HEK293 (cell line): ENCODE measurements around the gene HOXB13.

ENCODE experiments used
- CTCF ChIA-PET: fragments of 350-600 bp; formaldehyde crosslinking; extraction: SDS; loops from one replicate; lab custom pipeline; 2021; ENCODE audit warnings: antibody characterized with exemption; lab: Yijun Ruan, JAX
- POLR2A ChIA-PET: fragments of 300-600 bp; formaldehyde crosslinking; extraction: SDS; loops from one replicate; lab custom pipeline; 2020; ENCODE audit warnings: antibody characterized with exemption, inconsistent platforms; lab: Yijun Ruan, JAX
- H3K27ac ChIP-seq: fragments of 200-500 bp; sonication (Bioruptor generic); 2 replicates; pipeline ENCODE4 v1.5.1; 2014; ENCODE audit warnings: low read depth, low read length, control low read depth, inconsistent platforms; ENCODE audit errors: extremely low read depth
- H3K36me3 ChIP-seq, 2 experiments: fragments of 200-500 bp in 1 of 2; sonication (Bioruptor generic) in 1 of 2; 1 replicate in 1 of 2; 2 replicates in 1 of 2; pipeline ENCODE4 v1.5.1; 2014 to 2017; ENCODE audit warnings: inconsistent platforms in 2 of 2, low read length in 2 of 2; ENCODE audit not compliant: control insufficient read depth in 2 of 2, insufficient read depth in 1 of 2
- H3K4me1 ChIP-seq: fragments of 200-500 bp; sonication (Bioruptor generic); 2 replicates; pipeline ENCODE4 v1.5.1; 2014; ENCODE audit warnings: mild to moderate bottlenecking, low read length, inconsistent platforms; ENCODE audit not compliant: control insufficient read depth, insufficient read depth
- H3K4me3 ChIP-seq: 2 replicates; pipeline ENCODE4 v1.5.1; 2011; ENCODE audit warnings: low read depth, mild to moderate bottlenecking, control low read depth, low read length, moderate library complexity
- H3K9me3 ChIP-seq: fragments of 200-500 bp; sonication (Bioruptor generic); 2 replicates; pipeline ENCODE4 v1.5.1; 2014; ENCODE audit warnings: low read depth, low read length, inconsistent platforms; ENCODE audit not compliant: control insufficient read depth, insufficient read depth
- HOXA7 ChIP-seq: sonication (generic); formaldehyde crosslinking; IDR thresholded peaks from 2 replicates; pipeline ENCODE4 v1.8.1; 2022; ENCODE audit warnings: missing genetic modification reagents, borderline replicate concordance
- SP7 ChIP-seq: fragments of 450-650 bp; formaldehyde crosslinking; IDR thresholded peaks from 2 replicates; pipeline ENCODE4 v1.5.1; 2016; ENCODE audit warnings: missing biosample characterization, missing genetic modification characterization
- WT1 ChIP-seq: fragments of 450-650 bp; formaldehyde crosslinking; IDR thresholded peaks from 2 replicates; pipeline ENCODE4 v1.5.1; 2016; ENCODE audit warnings: missing biosample characterization, missing genetic modification characterization
- YY1 ChIP-seq: fragments of 450-650 bp; formaldehyde crosslinking; IDR thresholded peaks from 2 replicates; pipeline ENCODE4 v1.5.1; 2018; ENCODE audit warnings: missing biosample characterization, missing genetic modification characterization
- ZBTB49 ChIP-seq: fragments of 450-650 bp; formaldehyde crosslinking; IDR thresholded peaks from 2 replicates; pipeline ENCODE4 v1.5.1; 2016; ENCODE audit warnings: missing biosample characterization, missing genetic modification characterization, low read depth
- ZNF132 ChIP-seq: fragments of 450-650 bp; formaldehyde crosslinking; IDR thresholded peaks from 2 replicates; pipeline ENCODE4 v1.5.1; 2017; ENCODE audit warnings: missing biosample characterization, missing genetic modification characterization, borderline replicate concordance
- ZNF148 ChIP-seq: fragments of 450-650 bp; formaldehyde crosslinking; IDR thresholded peaks from 2 replicates; pipeline ENCODE4 v1.5.0; 2017; ENCODE audit warnings: missing biosample characterization, missing genetic modification characterization, borderline replicate concordance
- ZNF175 ChIP-seq: fragments of 450-650 bp; formaldehyde crosslinking; IDR thresholded peaks from 2 replicates; pipeline ENCODE4 v1.5.1; 2016; ENCODE audit warnings: missing biosample characterization, missing genetic modification characterization
- ZNF184 ChIP-seq: fragments of 450-650 bp; IDR thresholded peaks from 2 replicates; pipeline ENCODE4 v1.5.1; 2018; ENCODE audit warnings: missing biosample characterization, mild to moderate bottlenecking, missing genetic modification characterization
- ZNF23 ChIP-seq: fragments of 450-650 bp; formaldehyde crosslinking; IDR thresholded peaks from 2 replicates; pipeline ENCODE4 v1.5.1; 2016; ENCODE audit warnings: missing biosample characterization, missing genetic modification characterization, borderline replicate concordance
- ZNF26 ChIP-seq: fragments of 450-650 bp; formaldehyde crosslinking; IDR thresholded peaks from 2 replicates; pipeline ENCODE4 v1.5.1; 2016; ENCODE audit warnings: missing biosample characterization, missing genetic modification characterization
- ZNF274 ChIP-seq, 2 experiments: fragments of 200-500 bp in 1 of 2; fragments of 450-650 bp in 1 of 2; sonication (Bioruptor generic) in 1 of 2; formaldehyde crosslinking in 1 of 2; IDR thresholded peaks; 2 replicates each; pipeline versions ENCODE4 v1.5.1 to v1.6.1; 2014 to 2016; ENCODE audit warnings: borderline replicate concordance in 1 of 2, inconsistent platforms in 1 of 2, low read length in 1 of 2, missing biosample characterization in 1 of 2, missing genetic modification characterization in 1 of 2
- ZNF292 ChIP-seq: fragments of 450-650 bp; formaldehyde crosslinking; IDR thresholded peaks from 2 replicates; pipeline ENCODE4 v1.5.1; 2016; ENCODE audit warnings: low read depth, missing biosample characterization, missing genetic modification characterization, borderline replicate concordance
- ZNF394 ChIP-seq: fragments of 450-650 bp; formaldehyde crosslinking; IDR thresholded peaks from 2 replicates; pipeline ENCODE4 v1.5.1; 2016; ENCODE audit warnings: missing biosample characterization, missing genetic modification characterization, mild to moderate bottlenecking, moderate library complexity, borderline replicate concordance
- ZNF488 ChIP-seq: fragments of 450-650 bp; formaldehyde crosslinking; IDR thresholded peaks from 2 replicates; pipeline ENCODE4 v1.5.1; 2016; ENCODE audit warnings: missing biosample characterization, missing genetic modification characterization
- ZNF549 ChIP-seq: fragments of 450-650 bp; IDR thresholded peaks from 2 replicates; pipeline ENCODE4 v1.5.1; 2018; ENCODE audit warnings: missing biosample characterization, missing genetic modification characterization, mild to moderate bottlenecking, inconsistent platforms, moderate library complexity
- ZNF629 ChIP-seq: fragments of 450-650 bp; formaldehyde crosslinking; IDR thresholded peaks from 2 replicates; pipeline ENCODE4 v1.5.1; 2017; ENCODE audit warnings: missing biosample characterization, missing genetic modification characterization
- ZNF639 ChIP-seq: fragments of 450-650 bp; formaldehyde crosslinking; IDR thresholded peaks from 2 replicates; pipeline ENCODE4 v1.5.1; 2016; ENCODE audit warnings: missing biosample characterization, missing genetic modification characterization
- ZSCAN18 ChIP-seq: fragments of 450-650 bp; formaldehyde crosslinking; IDR thresholded peaks from 2 replicates; pipeline ENCODE4 v1.5.1; 2016; ENCODE audit warnings: missing biosample characterization, missing genetic modification characterization
- ZSCAN5A ChIP-seq: fragments of 450-650 bp; formaldehyde crosslinking; IDR thresholded peaks from 2 replicates; pipeline ENCODE4 v1.5.1; 2016; ENCODE audit warnings: missing biosample characterization, missing genetic modification characterization

The HOXB13 gene

GRCh38 chr17:48754500-48755261 lies 26.1 kb upstream of the HOXB13 start:
- POLR2A ChIA-PET = interaction anchor here (0.6 kb wide), 1 partner anchor 41 kb away, joined by 3 read pairs; no protein-coding TSS in a partner anchor
- H3K27ac ChIP-seq = no peak overlapping the region
- no peaks in the 10 kb centered on the region for H3K36me3 ChIP-seq
- CTCF ChIA-PET = interaction anchor here (0.6 kb wide), 1 partner anchor 279 kb away, joined by 3 read pairs; no protein-coding TSS in a partner anchor
- H3K9me3 ChIP-seq = no peaks in the 10 kb centered on the region
- TF ChIP-seq ZSCAN18 (tag by site-specific recombination) (no peak), WT1 (tag by site-specific recombination) (no peak), ZNF23 (no peak), ZNF175 (tag by site-specific recombination) (no peak), SP7 (tag by site-specific recombination) (no peak), ZNF26 (tag by site-specific recombination) (no peak), ZNF488 (no peak), ZNF629 (tag by site-specific recombination) (no peak), ZNF148 (tag by site-specific recombination) (no peak), ZNF184 (tag by site-specific recombination) (no peak), ZNF394 (no peak), ZNF639 (tag by site-specific recombination) (no peak), ZSCAN5A (no peak), HOXA7 (no peak), ZNF274 (IDR thresholded peaks at IDR 0.05; ENCODE audit: low read length) (no peak), ZNF274 (tag by site-specific recombination; IDR thresholded peaks at IDR 0.05; ENCODE audit: borderline replicate concordance) (no peak), ZNF132 (no peak), ZNF292 (tag by site-specific recombination) (no peak), ZNF549 (tag by site-specific recombination) (no peak), YY1 (no peak), ZBTB49 (tag by site-specific recombination) (no peak)
- no peaks in the 10 kb centered on the region for H3K4me1 ChIP-seq
- no peak overlapping the region for H3K4me3 ChIP-seq
